Hippocampal formation (tissue), 2 donors: ENCODE measurements around the gene PDE5A.
"Not testable (repeated sequence)": the region's sequence is repeated elsewhere in the genome, so short reads cannot be mapped to it uniquely, and the experiment has no call there.

Source experiments
- DNase-seq, 2 donors: peaks; one replicate each; lab custom pipeline; 2025; lab: John Stamatoyannopoulos, UW

Gene PDE5A

DNA sequence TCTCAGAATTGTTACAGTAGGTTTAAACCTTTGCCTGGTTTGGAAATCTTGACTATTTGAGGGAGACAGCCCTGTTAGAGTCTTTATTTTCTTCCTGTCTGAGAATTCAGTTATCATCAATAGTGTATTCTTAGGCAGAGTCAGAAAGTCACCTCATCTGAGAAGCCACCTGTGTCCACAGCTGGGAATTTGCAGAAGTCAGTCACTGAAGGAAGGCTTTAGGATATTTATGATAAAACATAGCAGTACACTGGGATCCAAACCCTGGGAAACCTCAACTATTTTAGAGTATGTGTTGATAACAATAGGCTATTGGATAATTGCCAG lies 157.9 kb downstream of the PDE5A start:
- not testable (repeated sequence) for DNase-seq

DNA sequence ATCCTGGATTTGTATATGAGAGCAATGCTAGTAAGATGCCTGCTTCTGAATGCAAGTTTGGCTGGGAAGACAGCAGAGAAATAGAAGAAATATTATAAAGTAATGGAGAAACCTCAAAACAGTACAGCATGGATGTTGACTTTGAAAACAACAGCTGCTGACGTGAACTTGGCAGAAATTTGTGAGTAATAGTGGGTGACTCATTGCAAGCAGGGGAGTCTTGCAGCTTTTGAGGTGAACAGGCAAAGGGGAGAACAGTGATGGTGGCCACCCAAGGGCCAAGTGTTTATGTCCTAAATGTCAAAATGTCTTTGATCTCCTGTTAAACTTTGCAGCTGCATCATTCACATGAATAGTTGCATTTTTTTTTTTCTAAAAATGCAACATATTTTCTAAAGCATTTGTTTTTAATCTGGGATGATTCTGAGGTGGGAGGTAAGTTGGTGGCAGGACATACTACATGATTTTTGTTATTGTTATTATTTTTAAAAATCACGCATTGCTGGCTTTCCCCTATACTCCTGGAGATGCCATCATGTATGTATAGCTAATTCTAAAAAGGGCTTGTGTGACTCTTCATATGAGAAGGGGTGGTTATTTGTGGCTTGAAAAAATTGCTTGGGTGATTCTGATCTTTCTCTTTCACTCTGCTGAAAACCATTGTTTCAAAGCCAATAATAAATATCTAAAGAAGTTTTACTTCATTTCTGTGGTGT lies 158.4 kb downstream of the PDE5A start:
- DNase-seq = not testable (repeated sequence)

DNA sequence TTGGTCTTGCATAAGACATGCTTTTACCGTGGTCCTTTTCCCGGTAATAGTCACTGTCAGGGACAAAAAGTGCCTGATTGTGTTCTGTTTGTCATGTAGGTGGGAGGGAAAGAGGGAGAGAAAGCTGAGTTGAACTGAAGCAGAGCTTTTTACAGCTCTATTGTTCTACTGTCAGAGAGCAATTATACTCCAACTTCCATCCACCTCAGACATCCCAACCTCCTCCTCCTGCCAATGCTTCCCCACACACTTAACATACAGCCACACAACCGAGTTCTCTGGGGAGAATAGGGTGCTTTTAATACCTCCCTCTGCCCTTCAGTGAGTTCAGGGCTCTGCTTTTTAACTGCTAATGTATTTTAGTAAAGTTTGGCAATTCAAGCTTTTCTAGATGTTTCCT lies 159.6 kb downstream of the PDE5A start:
- DNase-seq = not testable (repeated sequence)

DNA sequence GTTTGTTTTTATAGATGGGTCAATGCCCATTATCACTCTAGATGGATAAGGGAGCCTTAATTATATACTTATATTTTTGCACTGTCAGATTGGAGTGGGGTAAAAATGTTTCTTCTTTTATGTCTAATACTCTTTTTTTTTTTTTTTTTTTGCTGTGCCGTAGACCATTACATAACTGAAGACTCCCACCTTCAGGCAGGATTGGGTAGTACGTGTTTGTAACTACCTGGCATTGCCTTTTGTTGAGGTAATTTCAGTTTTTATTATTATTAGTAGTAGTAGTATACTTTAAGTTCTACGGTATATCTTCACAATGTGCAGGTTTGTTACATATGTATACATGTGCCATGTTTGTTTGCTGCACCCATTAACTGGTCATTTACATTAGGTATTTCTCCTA lies 165.9 kb downstream of the PDE5A start:
- not testable (repeated sequence) for DNase-seq

DNA sequence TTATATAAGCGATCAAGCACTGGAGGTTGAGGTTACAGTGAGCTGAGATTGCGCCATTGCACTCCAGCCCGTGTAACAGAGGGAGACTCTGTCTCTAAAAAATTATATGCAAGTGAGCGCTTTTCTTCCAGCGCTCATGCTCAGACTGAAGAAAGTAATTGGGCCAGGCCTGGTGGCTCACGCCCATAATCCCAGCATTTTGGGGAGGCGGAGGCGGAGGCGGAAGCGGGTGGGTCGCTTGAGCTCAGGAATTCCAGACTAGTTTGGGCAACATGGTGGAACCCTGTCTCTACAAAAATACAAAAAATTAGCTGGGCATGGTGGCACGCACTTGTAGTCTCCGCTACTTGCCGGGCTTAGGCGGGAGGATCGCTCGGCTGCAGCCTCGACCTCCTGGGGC lies 172.9 kb downstream of the PDE5A start:
- not testable (repeated sequence) for DNase-seq

DNA sequence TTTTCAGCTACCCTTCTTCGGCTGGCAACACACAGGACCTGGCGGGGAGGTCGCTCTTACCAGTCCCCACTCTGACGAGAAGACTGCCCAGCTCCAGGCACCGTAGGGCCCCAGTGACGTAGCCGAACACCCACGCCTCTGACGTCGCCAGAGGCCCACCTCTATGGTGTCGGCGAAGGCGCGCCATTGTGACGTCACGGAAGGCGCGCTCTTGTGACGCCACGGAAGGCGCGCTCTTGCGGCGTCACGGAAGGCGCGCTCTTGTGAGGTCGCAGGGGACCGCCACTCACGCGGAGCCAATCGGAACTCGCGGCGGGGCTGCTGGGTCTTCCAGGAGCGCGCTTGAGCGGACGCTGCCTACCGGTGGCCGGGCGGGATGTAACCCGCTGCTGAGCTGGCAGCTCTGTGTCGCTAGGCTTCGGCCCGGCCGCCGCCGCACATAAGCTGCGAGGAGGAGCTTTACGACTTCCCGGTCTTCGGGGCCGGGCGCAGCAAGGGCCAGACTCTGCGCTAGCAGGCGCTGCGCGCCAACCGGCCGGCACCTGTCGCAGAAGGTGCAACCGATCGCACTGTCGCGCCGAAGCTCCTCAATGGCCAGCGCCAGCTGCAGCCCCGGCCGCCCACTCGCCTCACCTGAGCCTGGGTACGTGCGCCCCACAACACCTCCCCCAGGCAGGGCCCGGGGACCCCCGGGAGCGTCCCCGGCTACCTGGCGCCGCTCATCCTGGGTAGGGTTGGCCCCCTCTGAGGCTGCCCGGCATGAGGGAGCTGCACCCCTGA lies 173.9 kb downstream of the PDE5A start:
- peak; percentile 89 to 90 for DNase-seq

DNA sequence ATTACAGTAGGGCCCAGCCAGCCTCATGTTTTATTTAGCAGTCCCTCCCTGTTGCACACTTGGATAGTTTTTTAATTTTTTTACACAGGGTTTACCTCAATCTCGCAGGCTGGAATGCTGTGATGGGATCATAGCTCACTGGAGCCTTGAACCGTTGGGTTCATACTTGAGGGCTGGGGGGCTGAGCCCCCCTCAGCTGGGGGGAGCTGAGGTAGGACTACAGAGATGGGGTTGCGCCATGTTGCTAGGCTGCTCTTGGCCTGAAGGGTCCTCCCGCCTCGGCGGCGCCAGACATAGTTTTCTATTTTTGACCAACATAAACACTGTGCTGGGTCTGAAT lies 174.5 kb downstream of the PDE5A start:
- not testable (repeated sequence) for DNase-seq

DNA sequence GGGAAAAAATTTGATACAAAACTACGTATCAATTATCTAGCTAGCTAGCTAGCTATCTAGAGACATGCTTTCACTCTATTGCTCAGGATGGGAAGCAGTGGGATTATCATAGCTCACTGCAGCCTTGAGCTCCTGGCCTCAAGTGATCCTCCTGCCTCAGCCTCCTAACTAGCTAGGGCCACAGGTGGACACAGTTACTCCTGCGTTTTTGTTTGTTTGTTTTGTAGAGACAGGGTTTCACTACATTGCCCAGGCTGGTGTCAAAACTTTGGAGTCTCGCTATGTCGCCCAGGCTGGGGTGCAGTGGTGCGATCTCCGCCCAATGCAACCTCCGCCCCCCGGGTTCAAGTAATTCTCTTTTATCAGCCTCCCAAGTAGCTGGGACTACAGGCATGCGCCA lies 175.3 kb downstream of the PDE5A start:
- DNase-seq = not testable (repeated sequence)

DNA sequence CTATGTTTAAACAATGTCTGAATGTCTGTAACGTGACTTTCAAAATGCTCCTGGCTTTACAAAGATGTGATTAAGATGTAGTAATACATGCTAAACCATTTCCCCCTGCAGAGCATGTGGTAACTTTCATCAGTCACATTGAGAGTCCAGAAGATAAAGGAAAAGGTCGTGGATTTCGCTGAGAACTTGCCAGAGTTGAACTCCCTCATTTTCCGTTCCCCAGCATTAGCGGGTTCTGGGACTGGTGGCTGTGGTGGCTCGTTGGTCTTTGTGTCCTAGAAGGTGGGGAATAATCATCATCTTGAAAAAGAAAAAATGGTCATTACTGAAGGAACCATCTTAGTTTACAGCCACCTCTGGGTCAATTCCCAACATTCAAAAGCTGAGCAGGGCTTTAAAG lies 178.8 kb downstream of the PDE5A start:
- not testable (repeated sequence) for DNase-seq
